ENCODE measurements around the gene NOL6.

Gene NOL6

GRCh38 chr9:33480976-33481375 lies 7.3 kb upstream of the NOL6 start:
- no peak for DNase-seq
- TF ChIP-seq POLR2A (IDR thresholded peaks at IDR 0.05; ENCODE audit: low read length), result no peak
- TF ChIP-seq GATA1 (IDR thresholded peaks at IDR 0.05; ENCODE audit: low read depth, low read length), result no peak

- TF ChIP-seq GATA1 (IDR thresholded peaks at IDR 0.05; ENCODE audit: low read depth, low read length) (no peak), POLR2A (IDR thresholded peaks at IDR 0.05; ENCODE audit: low read length) (no peak)
- no peak for DNase-seq
Measured at GRCh38 chr9:33480106-33480505, 6.4 kb upstream of the NOL6 start.

- TF ChIP-seq GATA1 (IDR thresholded peaks at IDR 0.05; ENCODE audit: low read depth, low read length), result no peak
- TF ChIP-seq POLR2A (IDR thresholded peaks at IDR 0.05; ENCODE audit: low read length), result no peak
- no peak for DNase-seq
Measured at GRCh38 chr9:33476503-33476902, 2.8 kb upstream of the NOL6 start.

GRCh38 chr9:33475357-33475756 lies 1.6 kb upstream of the NOL6 start:
- TF ChIP-seq GATA1 (IDR thresholded peaks at IDR 0.05; ENCODE audit: low read depth, low read length), result no peak
- no peak for TF ChIP-seq POLR2A (IDR thresholded peaks at IDR 0.05; ENCODE audit: low read length)
- DNase-seq, result no peak

- peak in 1 of 2 experiments; percentile 27 for DNase-seq
- TF ChIP-seq POLR2A (IDR thresholded peaks at IDR 0.05; ENCODE audit: low read length) (no peak), GATA1 (IDR thresholded peaks at IDR 0.05; ENCODE audit: low read depth, low read length) (no peak)
Measured at GRCh38 chr9:33472881-33473615, 676 bp downstream of the NOL6 start.

- DNase-seq, result no peak
- TF ChIP-seq GATA1 (IDR thresholded peaks at IDR 0.05; ENCODE audit: low read depth, low read length), result no peak
- no peak for TF ChIP-seq POLR2A (IDR thresholded peaks at IDR 0.05; ENCODE audit: low read length)
Measured at GRCh38 chr9:33472171-33472880, 1.4 kb downstream of the NOL6 start.

- no peak for TF ChIP-seq POLR2A (IDR thresholded peaks at IDR 0.05; ENCODE audit: low read length)
- no peak for TF ChIP-seq GATA1 (IDR thresholded peaks at IDR 0.05; ENCODE audit: low read depth, low read length)
- DNase-seq, result no peak
Measured at GRCh38 chr9:33471361-33471760, 2.4 kb downstream of the NOL6 start.

- no peak for DNase-seq
- TF ChIP-seq GATA1 (IDR thresholded peaks at IDR 0.05; ENCODE audit: low read depth, low read length) (no peak), POLR2A (IDR thresholded peaks at IDR 0.05; ENCODE audit: low read length) (no peak)
Measured at GRCh38 chr9:33469891-33470290, 3.8 kb downstream of the NOL6 start.

- TF ChIP-seq POLR2A (IDR thresholded peaks at IDR 0.05; ENCODE audit: low read length) (no peak), GATA1 (IDR thresholded peaks at IDR 0.05; ENCODE audit: low read depth, low read length) (no peak)
- DNase-seq, result no peak
Measured at GRCh38 chr9:33468797-33469621, 4.7 kb downstream of the NOL6 start.

- DNase-seq, result no peak
- TF ChIP-seq GATA1 (IDR thresholded peaks at IDR 0.05; ENCODE audit: low read depth, low read length) (no peak), POLR2A (IDR thresholded peaks at IDR 0.05; ENCODE audit: low read length) (no peak)
Measured at GRCh38 chr9:33468215-33468730, 5.5 kb downstream of the NOL6 start.

- no peak for TF ChIP-seq GATA1 (IDR thresholded peaks at IDR 0.05; ENCODE audit: low read depth, low read length)
- TF ChIP-seq POLR2A (IDR thresholded peaks at IDR 0.05; ENCODE audit: low read length), result no peak
- DNase-seq, result no peak
Measured at GRCh38 chr9:33467526-33467925, 6.2 kb downstream of the NOL6 start.

GRCh38 chr9:33466565-33467495 lies 6.9 kb downstream of the NOL6 start:
- TF ChIP-seq GATA1 (IDR thresholded peaks at IDR 0.05; ENCODE audit: low read depth, low read length) (no peak), POLR2A (IDR thresholded peaks at IDR 0.05; ENCODE audit: low read length) (no peak)
- peak; percentile 54 to 78 for DNase-seq

All from erythroblast (primary cell).